Erythroblast (primary cell): ENCODE results near the gene NDUFV3.

ENCODE experiments used
- GATA1 ChIP-seq: IDR thresholded peaks from 2 replicates; pipeline ENCODE4 v1.6.1; 2011; ENCODE audit warnings: low read depth, mild to moderate bottlenecking, control low read depth, low read length, moderate library complexity
- POLR2A ChIP-seq: IDR thresholded peaks from 2 replicates; pipeline ENCODE4 v1.6.1; 2011; ENCODE audit warnings: mild to moderate bottlenecking, low read length

DNA sequence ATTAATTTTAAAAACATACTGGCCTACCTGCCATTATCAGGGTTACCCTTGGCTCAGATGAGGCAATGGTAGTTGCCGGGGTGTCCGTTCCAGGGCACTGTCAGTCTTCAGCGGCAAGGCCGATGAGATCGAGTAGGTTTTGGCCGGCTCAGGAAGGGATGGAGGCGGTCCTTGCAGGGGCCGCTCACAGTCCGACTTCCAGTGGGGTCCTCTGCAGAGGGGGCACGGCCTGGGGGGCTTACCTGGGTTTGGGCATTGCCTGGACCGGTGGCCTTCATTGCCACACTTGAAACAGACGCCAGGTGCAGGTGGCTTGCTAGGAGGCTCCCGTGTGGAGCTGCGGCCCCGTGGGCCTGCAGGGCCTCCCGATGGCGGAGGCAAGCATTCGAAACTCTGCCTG, 29.8 kb downstream of the NDUFV3 start:
- no peak for TF ChIP-seq POLR2A
- no peak for TF ChIP-seq GATA1
